Measurements from ENCODE around the gene VNN1. TPM values are rescaled to one million over a fixed set of nuclear protein-coding genes. Genes with fewer than 3 reads are reported as not detected.

The VNN1 gene
- total and polyA plus RNA-seq, 2 donors (not counting 3 experiments of a cell fraction or from before 2014, with no cell fraction given) = not detected

- dilution Hi-C loops (cut with MboI; ENCODE audit: extremely low pct_ligation_motif_present, low sequenced_read_pairs) = no loop called here
- intact Hi-C loops (cut with micrococcal nuclease) = no loop called here
- no peak overlapping the region for H2AFZ ChIP-seq (ENCODE audit: low read depth, low read length)
- no peaks in the 10 kb centered on the region for H3K27me3 ChIP-seq (ENCODE audit: control insufficient read depth in 2 of 2, insufficient read depth in 2 of 2, low read length in 2 of 2)
- POLR2A ChIA-PET = no interaction called here
- no peaks in the 10 kb centered on the region for H3K36me3 ChIP-seq (ENCODE audit: control insufficient read depth in 2 of 2, extremely low read depth in 1 of 2, insufficient read depth in 2 of 2, low read length in 2 of 2)
- no TSS peak for BruUV-seq (replicated peaks)
- CTCF ChIA-PET = no interaction called here
- no peaks in the 10 kb centered on the region for H4K20me1 ChIP-seq (replicated peaks; ENCODE audit: control insufficient read depth, extremely low read depth, insufficient read depth, low read length)
- H3K4me2 ChIP-seq (ENCODE audit: insufficient read depth, low read length) = no peak overlapping the region
- H3K4me1 ChIP-seq (ENCODE audit: control insufficient read depth, extremely low read depth, insufficient read depth, low read length) = no peaks in the 10 kb centered on the region
- H3K9me1 ChIP-seq (replicated peaks; ENCODE audit: control insufficient read depth, extremely low read depth, insufficient read depth, low read length) = no peaks in the 10 kb centered on the region
- FAIRE-seq (no peak), DNase-seq (ENCODE audit: low read depth, low spot score) (no peak)
- no peaks in the 10 kb centered on the region for H3K79me2 ChIP-seq (ENCODE audit: control insufficient read depth, insufficient read depth, low read length)
- no peaks in the 10 kb centered on the region for H3K9me3 ChIP-seq (replicated peaks; ENCODE audit: control insufficient read depth, insufficient read depth, low read length)
- TF ChIP-seq EZH2 (IDR thresholded peaks at IDR 0.05; ENCODE audit: borderline replicate concordance, low read depth, low read length, severe bottlenecking) (no peak), MAX (IDR thresholded peaks at IDR 0.05; ENCODE audit: insufficient read depth, insufficient read length) (no peak), POLR2AphosphoS5 (IDR thresholded peaks at IDR 0.05; ENCODE audit: insufficient read depth, low read depth, low read length) (no peak), POLR2A (IDR thresholded peaks at IDR 0.05; ENCODE audit: low read depth, low read length) (no peak), CTCF (IDR thresholded peaks at IDR 0.05; ENCODE audit: extremely low read depth in 1 of 2, insufficient read depth in 1 of 2, low read depth in 1 of 2, low read length in 2 of 2) (no peak), FOS (IDR thresholded peaks at IDR 0.05; ENCODE audit: borderline replicate concordance, insufficient read depth, low read length) (no peak), MYC (IDR thresholded peaks at IDR 0.05; ENCODE audit: low read depth, low read length) (no peak), JUN (IDR thresholded peaks at IDR 0.05; ENCODE audit: borderline replicate concordance, insufficient read depth, insufficient read length, low read depth) (no peak), GATA2 (IDR thresholded peaks at IDR 0.05; ENCODE audit: insufficient read depth, insufficient read length, low read depth, low read length) (no peak)
- H3K9ac ChIP-seq (replicated peaks; ENCODE audit: extremely low read depth, insufficient read depth, low read length) = no peak overlapping the region
- no peak overlapping the region for H3K4me3 ChIP-seq (replicated peaks in 1 of 3; ENCODE audit: insufficient read depth in 1 of 3, low read depth in 1 of 3, low read length in 3 of 3)
- no peak overlapping the region for H3K27ac ChIP-seq (ENCODE audit: insufficient read depth, low read depth, low read length)
Measured at GRCh38 chr6:132651062-132651461, 62.8 kb downstream of the VNN1 start.

All from endothelial cell of umbilical vein (primary cell).